ENCODE results near the gene MYOCOS. TPM values are rescaled to one million over a fixed set of nuclear protein-coding genes. Genes with fewer than 3 reads are reported as not detected.
"Not testable (repeated sequence)": the region's sequence is repeated elsewhere in the genome, so short reads cannot be mapped to it uniquely, and the experiment has no call there.

The MYOCOS gene
- total RNA-seq, 6 donors from 2014 or later, result not detected

- no peaks in the 10 kb centered on the region for H3K36me3 ChIP-seq
- TF ChIP-seq POLR2AphosphoS5 (IDR thresholded peaks at IDR 0.05), result no peak
- no peaks in the 10 kb centered on the region for H3K9me3 ChIP-seq
- H3K4me3 ChIP-seq, result no peak overlapping the region
- no peaks in the 10 kb centered on the region for H3K27me3 ChIP-seq
- ATAC-seq (ENCODE audit: low FRiP score in 2 of 2) (no peak), DNase-seq (peak in 1 of 2 donors; percentile 11)
- no peak overlapping the region for H3K27ac ChIP-seq
- WGBS, 2 donors, result 72 to 77% methylated on average over 10 of the region's 10 CpGs
- H3K4me1 ChIP-seq, result no peaks in the 10 kb centered on the region
These were observed 15.6 kb upstream of the MYOCOS start for GRCh38 chr1:171606402-171606941.

- Histone ChIP-seq H3K36me3 (no peaks in the 10 kb centered on the region), H3K9me3 (no peaks in the 10 kb centered on the region), H3K27ac (no peak overlapping the region), H3K4me3 (no peak overlapping the region), H3K4me1 (no peaks in the 10 kb centered on the region), H3K27me3 (no peaks in the 10 kb centered on the region)
- 52 to 75% methylated on average over 2 of the region's 2 CpGs for WGBS, 2 donors
- no peak for TF ChIP-seq POLR2A (IDR thresholded peaks at IDR 0.05)
- TF ChIP-seq CTCF (IDR thresholded peaks at IDR 0.05), result no peak
- no peak for TF ChIP-seq POLR2AphosphoS5 (IDR thresholded peaks at IDR 0.05)
- no peak for TF ChIP-seq EP300 (IDR thresholded peaks at IDR 0.05)
- no peak for DNase-seq
- no peak for ATAC-seq (ENCODE audit: low FRiP score in 2 of 2)
These were observed 11.7 kb upstream of the MYOCOS start for GRCh38 chr1:171610385-171610784.

- Histone ChIP-seq H3K4me3 (no peak overlapping the region), H3K9me3 (no peaks in the 10 kb centered on the region), H3K27ac (no peak overlapping the region), H3K27me3 (no peaks in the 10 kb centered on the region), H3K36me3 (no peaks in the 10 kb centered on the region), H3K4me1 (no peaks in the 10 kb centered on the region)
- WGBS, 2 donors, result 85 to 89% methylated on average over 2 of the region's 2 CpGs
- no peak for TF ChIP-seq EP300 (IDR thresholded peaks at IDR 0.05)
- no peak for TF ChIP-seq POLR2AphosphoS5 (IDR thresholded peaks at IDR 0.05)
- TF ChIP-seq CTCF (IDR thresholded peaks at IDR 0.05), result no peak
- no peak for TF ChIP-seq POLR2A (IDR thresholded peaks at IDR 0.05)
- ATAC-seq (ENCODE audit: low FRiP score in 2 of 2) (no peak), DNase-seq (no peak)
These were observed 10.7 kb upstream of the MYOCOS start for GRCh38 chr1:171611306-171611705.

- WGBS, 2 donors, result 94 to 100% methylated on average over 1 of the region's 1 CpG
- TF ChIP-seq POLR2AphosphoS5 (IDR thresholded peaks at IDR 0.05), result no peak
- TF ChIP-seq CTCF (IDR thresholded peaks at IDR 0.05), result no peak
- TF ChIP-seq EP300 (IDR thresholded peaks at IDR 0.05), result no peak
- no peak for TF ChIP-seq POLR2A (IDR thresholded peaks at IDR 0.05)
- Histone ChIP-seq H3K4me3 (no peak overlapping the region), H3K9me3 (no peaks in the 10 kb centered on the region), H3K27me3 (no peaks in the 10 kb centered on the region), H3K36me3 (no peaks in the 10 kb centered on the region), H3K4me1 (no peaks in the 10 kb centered on the region), H3K27ac (no peak overlapping the region)
- DNase-seq, result no peak
- no peak for ATAC-seq (ENCODE audit: low FRiP score in 2 of 2)
These were observed 8.8 kb upstream of the MYOCOS start for GRCh38 chr1:171613282-171613681.

GRCh38 chr1:171615122-171615906, 6.7 kb upstream of the MYOCOS start:
- WGBS, 2 donors, result 79 to 80% methylated on average over 12 to 14 of the region's 14 CpGs
- H3K4me3 ChIP-seq; H3K27me3 ChIP-seq; ATAC-seq (ENCODE audit: low FRiP score in 2 of 2); H3K4me1 ChIP-seq; H3K36me3 ChIP-seq; H3K27ac ChIP-seq; DNase-seq; H3K9me3 ChIP-seq: not testable (repeated sequence)

GRCh38 chr1:171616586-171616985, 5.5 kb upstream of the MYOCOS start:
- DNase-seq, result no peak
- 81 to 82% methylated on average over 2 of the region's 2 CpGs for whole genome bisulfite sequencing, 2 donors
- no peak overlapping the region for H3K27ac ChIP-seq

More at GRCh38 chr1:171616586-171616985, 5.5 kb upstream of the MYOCOS start:
- no peak overlapping the region for H3K4me3 ChIP-seq
- no peaks in the 10 kb centered on the region for H3K4me1 ChIP-seq
- H3K27me3 ChIP-seq, result no peaks in the 10 kb centered on the region
- TF ChIP-seq POLR2A (IDR thresholded peaks at IDR 0.05) (no peak), EP300 (IDR thresholded peaks at IDR 0.05) (no peak), POLR2AphosphoS5 (IDR thresholded peaks at IDR 0.05) (no peak), CTCF (IDR thresholded peaks at IDR 0.05) (no peak)
- ATAC-seq (ENCODE audit: low FRiP score in 2 of 2), result no peak
- H3K9me3 ChIP-seq, result no peaks in the 10 kb centered on the region
- H3K36me3 ChIP-seq, result no peaks in the 10 kb centered on the region

All from upper lobe of left lung (tissue), 6 donors.